Measurements from ENCODE around the gene CNIH3.

GRCh38 chr1:224691148-224691925 is 75.2 kb downstream of the CNIH3 start:
- no peak for TF ChIP-seq CTCF (IDR thresholded peaks at IDR 0.05)
- TF ChIP-seq EP300 (IDR thresholded peaks at IDR 0.05): no peak

Measured in ovary (tissue), 3 donors.